ENCODE results near the gene ZNF318.
A peak's percentile ranks its signal among the peaks of the same experiment; 100 is the strongest.
"Not testable (repeated sequence)": the region's sequence is repeated elsewhere in the genome, so short reads cannot be mapped to it uniquely, and the experiment has no call there.

The ZNF318 gene, protein sequence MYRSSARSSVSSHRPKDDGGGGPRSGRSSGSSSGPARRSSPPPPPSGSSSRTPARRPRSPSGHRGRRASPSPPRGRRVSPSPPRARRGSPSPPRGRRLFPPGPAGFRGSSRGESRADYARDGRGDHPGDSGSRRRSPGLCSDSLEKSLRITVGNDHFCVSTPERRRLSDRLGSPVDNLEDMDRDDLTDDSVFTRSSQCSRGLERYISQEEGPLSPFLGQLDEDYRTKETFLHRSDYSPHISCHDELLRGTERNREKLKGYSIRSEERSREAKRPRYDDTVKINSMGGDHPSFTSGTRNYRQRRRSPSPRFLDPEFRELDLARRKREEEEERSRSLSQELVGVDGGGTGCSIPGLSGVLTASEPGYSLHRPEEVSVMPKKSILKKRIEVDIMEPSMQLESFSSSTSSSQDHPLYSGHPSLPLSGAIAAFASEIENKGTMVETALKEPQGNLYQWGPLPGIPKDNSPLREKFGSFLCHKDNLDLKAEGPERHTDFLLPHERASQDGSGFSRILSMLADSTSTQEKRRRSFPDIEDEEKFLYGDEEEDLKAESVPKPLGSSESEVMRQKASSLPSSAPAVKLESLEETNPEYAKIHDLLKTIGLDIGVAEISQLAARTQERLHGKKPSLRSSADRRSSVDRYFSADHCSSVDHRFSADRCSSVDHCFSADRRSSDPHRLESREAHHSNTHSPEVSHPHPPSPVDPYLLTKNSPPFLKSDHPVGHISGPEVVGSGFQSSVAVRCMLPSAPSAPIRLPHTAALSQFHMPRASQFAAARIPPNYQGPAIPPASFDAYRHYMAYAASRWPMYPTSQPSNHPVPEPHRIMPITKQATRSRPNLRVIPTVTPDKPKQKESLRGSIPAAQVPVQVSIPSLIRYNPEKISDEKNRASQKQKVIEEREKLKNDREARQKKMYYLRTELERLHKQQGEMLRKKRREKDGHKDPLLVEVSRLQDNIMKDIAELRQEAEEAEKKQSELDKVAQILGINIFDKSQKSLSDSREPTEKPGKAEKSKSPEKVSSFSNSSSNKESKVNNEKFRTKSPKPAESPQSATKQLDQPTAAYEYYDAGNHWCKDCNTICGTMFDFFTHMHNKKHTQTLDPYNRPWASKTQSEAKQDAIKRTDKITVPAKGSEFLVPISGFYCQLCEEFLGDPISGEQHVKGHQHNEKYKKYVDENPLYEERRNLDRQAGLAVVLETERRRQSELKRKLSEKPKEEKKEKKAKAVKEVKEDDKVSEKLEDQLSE (N-terminal part only)

GRCh38 chr6:43369174-43370002 lies at the start of gene ZNF318:
ZNF318 (minus strand) TSS chr6:43369647; CDS start chr6:43369365, 282 bp downstream.
- peak; percentile 96 for DNase-seq

DNA sequence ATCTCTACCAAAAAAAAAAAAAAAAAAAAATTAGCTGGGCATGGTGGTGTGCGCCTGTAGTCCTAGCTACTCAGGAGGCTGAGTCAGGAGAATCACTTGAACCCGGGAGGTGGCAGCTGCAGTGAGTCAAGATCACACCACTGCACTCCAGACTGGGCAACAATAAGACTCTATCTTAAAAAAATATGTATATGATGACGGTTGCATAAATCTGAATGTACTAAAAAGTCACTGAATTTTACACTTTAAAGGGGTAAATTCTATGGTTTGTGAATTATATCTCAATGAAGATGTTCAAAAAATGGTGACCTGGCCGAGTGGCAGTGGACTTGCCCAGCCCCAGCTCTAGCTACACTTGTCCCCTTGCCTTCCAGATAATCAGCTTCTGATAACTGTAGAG lies 47.5 kb upstream of the ZNF318 start:
- DNase-seq: no peak

GRCh38 chr6:43415275-43415674 lies 45.8 kb upstream of the ZNF318 start:
- DNase-seq: not testable (repeated sequence)

DNA sequence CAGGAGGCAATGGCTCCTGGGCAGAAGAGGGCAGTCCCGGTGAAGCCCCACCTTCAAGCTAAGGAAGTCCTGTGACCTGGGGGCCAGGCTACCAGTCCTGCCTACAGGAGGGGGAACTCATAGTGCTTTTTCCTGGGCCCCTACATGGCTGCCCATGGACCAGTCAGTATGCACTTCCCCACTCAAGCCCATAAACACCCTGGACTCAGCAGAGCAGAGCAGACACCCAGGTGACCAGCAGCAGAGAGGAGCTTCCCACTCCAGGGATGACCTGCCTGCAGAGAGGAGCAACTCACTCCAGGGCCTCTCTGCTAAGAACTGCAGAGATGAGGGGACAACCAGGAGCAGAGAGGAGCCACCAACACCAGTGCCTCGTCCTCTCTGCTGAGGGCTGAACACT lies 43.6 kb upstream of the ZNF318 start:
- DNase-seq: no peak

DNA sequence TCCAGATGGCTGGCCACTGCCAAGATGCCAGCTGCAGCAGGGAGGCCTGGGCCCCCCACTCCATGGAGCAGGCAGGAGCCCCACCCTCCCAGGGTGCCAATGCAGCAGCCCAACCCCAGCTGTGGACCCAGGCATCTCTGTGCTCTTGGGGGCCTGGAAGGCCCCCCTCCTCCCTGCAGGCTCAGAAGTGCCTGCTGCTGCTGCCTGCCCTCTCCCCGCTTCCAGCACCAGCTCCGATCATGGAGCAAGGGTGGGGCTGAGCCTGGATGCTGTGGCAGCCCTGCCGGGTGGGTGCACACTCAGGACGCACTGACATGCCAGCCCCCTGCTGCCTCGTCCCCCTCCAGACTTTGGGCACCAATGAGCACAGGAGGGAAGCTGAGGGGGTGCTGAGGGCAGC lies 43.1 kb upstream of the ZNF318 start:
- DNase-seq: no peak

GRCh38 chr6:43410776-43411175 lies 41.3 kb upstream of the ZNF318 start:
- not testable (repeated sequence) for DNase-seq

GRCh38 chr6:43408259-43408658 lies 38.8 kb upstream of the ZNF318 start:
- DNase-seq: no peak

GRCh38 chr6:43407296-43407695 lies 37.8 kb upstream of the ZNF318 start:
- no peak for DNase-seq

DNA sequence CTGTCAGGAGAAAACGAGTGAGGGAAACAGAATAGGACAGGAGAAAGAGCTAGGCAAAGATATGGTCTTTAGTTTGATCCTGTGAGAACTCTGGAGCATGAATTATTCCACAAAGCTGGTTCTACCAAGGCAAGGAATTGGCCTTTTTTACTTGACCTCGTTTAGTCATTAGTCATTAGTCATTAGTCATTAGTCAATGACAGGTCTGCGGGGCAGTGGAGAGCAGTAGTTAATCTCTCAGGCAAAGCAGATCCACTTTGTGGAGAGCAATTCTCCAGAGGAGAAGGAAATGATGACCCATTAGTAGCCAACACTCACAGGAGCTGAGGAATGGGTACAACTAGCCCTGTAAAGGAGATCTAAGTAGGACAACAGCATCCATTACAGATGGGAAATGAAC lies 35.9 kb upstream of the ZNF318 start:
- no peak for DNase-seq

- DNase-seq: no peak
These were observed 33.4 kb upstream of the ZNF318 start for GRCh38 chr6:43402820-43403219.

DNA sequence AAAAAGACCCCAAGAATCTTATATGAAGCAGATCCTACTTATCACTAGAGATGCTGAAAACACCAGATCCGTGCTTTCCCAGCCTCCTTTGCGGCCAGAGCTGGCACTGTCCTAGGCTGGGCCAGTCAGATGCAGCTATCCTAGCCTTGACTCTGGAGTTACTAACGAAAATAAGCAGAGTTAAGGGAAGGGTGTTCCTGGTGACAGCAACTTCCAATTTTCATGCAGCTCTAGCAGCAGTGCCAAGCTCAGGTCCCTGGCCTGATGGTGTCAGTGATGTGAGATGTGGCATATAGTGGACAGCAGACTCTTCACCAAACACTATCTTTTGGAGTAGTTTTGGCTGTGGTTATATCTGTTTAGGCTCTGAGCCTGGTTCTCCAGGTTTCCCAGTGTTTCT lies 32.3 kb upstream of the ZNF318 start:
- no peak for DNase-seq

- no peak for DNase-seq
These were observed 30.6 kb upstream of the ZNF318 start for GRCh38 chr6:43399932-43400487.

GRCh38 chr6:43396408-43397149 lies 27.1 kb upstream of the ZNF318 start:
- peak; percentile 34 for DNase-seq

DNA sequence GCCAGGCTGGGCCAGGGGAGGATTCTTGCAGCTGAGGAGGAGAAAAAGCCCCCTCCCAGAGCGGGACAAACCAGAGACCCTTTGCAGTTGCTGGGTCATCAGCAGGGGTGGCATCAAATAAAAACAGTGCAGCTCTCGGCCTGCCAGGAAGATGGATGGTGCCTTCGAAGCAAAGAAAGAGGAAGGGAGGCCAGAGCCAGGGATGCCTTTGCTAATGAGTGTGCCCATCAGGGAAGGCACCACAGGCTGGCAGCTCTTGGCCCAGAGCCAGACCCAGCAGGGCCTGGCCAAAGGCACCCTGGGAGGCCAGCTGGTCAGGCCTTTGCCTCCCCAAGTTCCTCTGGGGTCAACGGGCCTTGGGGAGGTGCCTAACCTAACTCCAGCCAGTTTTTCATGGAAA lies 26.3 kb upstream of the ZNF318 start:
- no peak for DNase-seq

DNA sequence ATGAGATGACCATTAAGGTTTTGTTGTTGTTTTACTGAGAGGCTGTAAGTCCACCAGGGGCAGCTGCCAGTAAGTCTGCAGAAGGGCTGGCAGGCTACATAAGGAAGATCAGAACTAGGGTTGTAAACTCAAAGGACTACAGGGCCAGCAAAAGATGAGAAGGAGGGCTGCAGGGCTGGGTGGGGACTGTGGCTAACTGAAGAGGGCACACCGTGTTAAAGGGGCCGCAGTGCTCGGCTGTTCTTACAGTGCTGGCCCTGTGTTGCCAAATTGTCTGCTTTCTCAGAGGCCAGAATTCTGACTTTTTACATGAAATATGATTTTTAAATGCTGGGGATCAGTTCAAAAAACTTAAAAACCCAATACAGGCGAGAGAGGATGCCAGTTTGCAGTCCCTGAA lies 25.5 kb upstream of the ZNF318 start:
- DNase-seq: no peak

DNA sequence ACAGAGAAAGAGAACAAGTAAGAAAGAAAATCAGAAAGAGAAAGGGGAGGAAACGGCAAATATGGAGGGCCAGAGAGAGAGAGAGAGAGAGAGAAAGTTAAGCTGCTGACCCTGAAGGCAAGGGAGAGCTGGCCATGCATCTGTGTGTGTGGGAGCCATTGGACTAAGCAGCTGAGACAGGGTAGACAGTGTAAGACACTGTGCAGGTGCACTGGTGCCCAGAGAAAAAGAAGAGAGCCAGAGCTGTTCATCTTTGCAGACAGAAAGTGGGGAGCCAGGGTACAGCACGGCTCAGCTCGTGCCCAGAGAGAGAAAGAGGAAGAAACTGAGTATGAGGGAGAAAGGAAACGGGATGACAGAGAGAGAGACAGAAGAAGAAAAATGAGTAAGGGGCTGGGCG lies 24.2 kb upstream of the ZNF318 start:
- no peak for DNase-seq

- DNase-seq: not testable (repeated sequence)
These were observed 23.7 kb upstream of the ZNF318 start for GRCh38 chr6:43393133-43393532.

DNA sequence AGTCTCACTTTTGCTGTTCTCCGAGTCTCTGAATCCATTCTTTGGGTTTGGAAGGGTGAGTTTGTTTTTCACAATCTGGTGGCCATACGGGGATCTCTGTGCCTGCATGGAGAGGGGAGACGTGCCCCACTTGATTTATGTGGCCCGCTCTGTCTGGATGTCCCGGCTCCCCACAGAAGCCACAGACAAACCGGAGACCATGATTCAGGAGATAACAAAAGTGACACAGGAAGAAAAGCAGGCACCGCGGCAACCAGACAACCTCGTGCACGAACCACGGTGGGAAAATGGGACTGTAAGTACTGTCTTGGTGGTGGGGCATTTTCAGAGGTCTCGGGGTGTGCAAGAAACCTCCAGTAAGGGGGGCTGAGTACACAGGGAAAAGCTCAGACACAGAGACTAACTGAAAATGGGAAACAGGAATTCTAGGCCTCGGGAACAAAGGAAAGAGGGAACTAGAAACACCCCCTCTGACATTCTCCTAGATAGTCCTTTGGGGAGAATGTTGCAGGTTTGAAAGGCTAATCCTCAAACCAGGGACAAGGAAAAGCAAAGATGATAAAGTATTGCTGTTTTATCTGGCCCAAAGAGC lies 22.1 kb upstream of the ZNF318 start:
- DNase-seq: no peak

GRCh38 chr6:43390753-43391439 lies 21.4 kb upstream of the ZNF318 start:
- DNase-seq: not testable (repeated sequence)

DNA sequence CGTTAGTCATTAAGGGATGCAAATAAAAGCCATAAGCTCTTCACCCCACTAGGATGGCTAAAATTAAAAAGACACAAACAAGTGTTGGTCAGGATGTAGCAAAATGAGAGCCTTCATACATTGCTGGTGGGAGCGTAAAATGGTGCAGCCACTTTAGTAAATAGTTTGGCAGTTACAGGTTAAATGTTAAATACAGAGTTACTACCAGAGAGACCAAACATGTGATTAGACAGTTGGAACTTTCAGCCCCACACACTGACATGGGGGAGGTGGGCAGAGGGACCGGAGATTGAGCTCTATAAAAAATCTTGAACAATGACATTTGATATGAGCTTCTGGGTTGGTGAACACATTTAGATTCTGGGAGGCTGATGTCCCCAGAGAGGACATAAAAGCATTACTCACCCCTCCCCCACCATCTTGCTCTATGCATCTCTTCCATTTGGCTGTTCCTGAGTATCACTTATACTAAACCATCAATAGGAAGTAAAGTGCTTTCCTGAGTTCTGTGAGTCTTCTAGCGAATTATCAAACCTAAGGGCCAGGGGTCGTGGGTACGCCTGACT lies 20.4 kb upstream of the ZNF318 start:
- no peak for DNase-seq
